ENCODE results near the gene FARS2. TPM values are rescaled to one million over a fixed set of nuclear protein-coding genes. Genes with fewer than 3 reads are reported as not detected.

The FARS2 gene
- total RNA-seq, 1 experiment from 2014 or later, result 13.8 TPM

GRCh38 chr6:5718231-5718947, 457.1 kb downstream of the FARS2 start:
- RAD21 ChIA-PET (ENCODE audit: low non-redundant PET in 1 of 2, low total read pairs in 2 of 2, uncharacterized antibody in 2 of 2, unreplicated experiment in 2 of 2), result no interaction called here
- intact Hi-C loops (cut with micrococcal nuclease), result no loop called here
- no peaks in the 10 kb centered on the region for H3K9me2 ChIP-seq (ENCODE audit: insufficient read depth)

More at GRCh38 chr6:5718231-5718947, 457.1 kb downstream of the FARS2 start:
- no peak for TF ChIP-seq ELF1 (IDR thresholded peaks at IDR 0.05; ENCODE audit: borderline replicate concordance, low read depth)
- TF ChIP-seq CBX3 (IDR thresholded peaks at IDR 0.05; ENCODE audit: low read depth), result no peak
- TF ChIP-seq YY1 (IDR thresholded peaks at IDR 0.05; ENCODE audit: extremely low read depth, insufficient replicate concordance, low read depth, low read length), result no peak
- TF ChIP-seq SIN3A (IDR thresholded peaks at IDR 0.05; ENCODE audit: low read depth), result no peak
- TF ChIP-seq FOSL1 (IDR thresholded peaks at IDR 0.05; ENCODE audit: low read depth), result no peak
- no peak for TF ChIP-seq POLR2AphosphoS5 (IDR thresholded peaks at IDR 0.05; ENCODE audit: low read depth, low read length)
- TF ChIP-seq MAX (IDR thresholded peaks at IDR 0.05), result no peak
- no peak for TF ChIP-seq SRF (IDR thresholded peaks at IDR 0.05; ENCODE audit: low read depth)
- no peak for TF ChIP-seq ZNF274 (IDR thresholded peaks at IDR 0.05; ENCODE audit: low read depth, low read length)
- TF ChIP-seq TCF7L2 (IDR thresholded peaks at IDR 0.05; ENCODE audit: borderline replicate concordance, extremely low read depth, insufficient read depth, insufficient read length), result no peak
- no peak for TF ChIP-seq CTCF (IDR thresholded peaks at IDR 0.05 in 2 of 3, conservative IDR thresholded peaks at IDR 0.05 in 1 of 3; ENCODE audit: borderline replicate concordance in 1 of 3, insufficient read depth in 1 of 3, low read depth in 2 of 3, low read length in 2 of 3)
- no peak for TF ChIP-seq SP1 (IDR thresholded peaks at IDR 0.05; ENCODE audit: low read depth)
- TF ChIP-seq RAD21 (IDR thresholded peaks at IDR 0.05; ENCODE audit: low read depth), result no peak
- no peak for TF ChIP-seq REST (IDR thresholded peaks at IDR 0.05; ENCODE audit: low read depth)
- no peak for TF ChIP-seq CEBPB (IDR thresholded peaks at IDR 0.05; ENCODE audit: low read depth)
- TF ChIP-seq ZFX (IDR thresholded peaks at IDR 0.05), result no peak
- TF ChIP-seq JUND (IDR thresholded peaks at IDR 0.05), result no peak
- H3K79me2 ChIP-seq (ENCODE audit: insufficient read depth, low read length), result no peaks in the 10 kb centered on the region
- H3K4me2 ChIP-seq (ENCODE audit: low read length), result no peak overlapping the region
- DNase-seq (ENCODE audit: low read depth, low spot score), result no peak
- H3K9ac ChIP-seq (ENCODE audit: low read length), result no peak overlapping the region
- POLR2A ChIA-PET, result no interaction called here
- H3K27ac ChIP-seq (ENCODE audit: low read depth, low read length), result no peak overlapping the region
- BruUV-seq (replicated peaks), result no TSS peak
- no peaks in the 10 kb centered on the region for H4K20me1 ChIP-seq (ENCODE audit: insufficient read depth)
- H2AFZ ChIP-seq (ENCODE audit: low read depth, low read length, poor library complexity, severe bottlenecking), result no peak overlapping the region
- CTCF ChIA-PET, result interaction anchor here (0.6 kb wide), 1 partner anchor 42 kb away, joined by 4 read pairs; no protein-coding TSS in a partner anchor
- no peak overlapping the region for H3K4me3 ChIP-seq (replicated peaks in 1 of 2; ENCODE audit: low read depth in 1 of 2, low read length in 2 of 2)
- peaks cover 3 to 7% of the 10 kb centered on the region in 2 experiments; a peak in 1 of 4 replicates for H3K9me3 ChIP-seq (ENCODE audit: control insufficient read depth in 1 of 2, insufficient read depth in 1 of 2, low read depth in 1 of 2, low read length in 2 of 2)
- no peak for ATAC-seq
- no peaks in the 10 kb centered on the region for H3K4me1 ChIP-seq (ENCODE audit: control insufficient read depth in 1 of 2, insufficient read depth in 2 of 2, low read length in 2 of 2)
- H3K36me3 ChIP-seq (ENCODE audit: control insufficient read depth in 1 of 2, insufficient read depth in 2 of 2, low read length in 2 of 2), result no peaks in the 10 kb centered on the region
- H3K27me3 ChIP-seq (ENCODE audit: insufficient read depth, low read length), result no peaks in the 10 kb centered on the region

Data from HCT116 (cell line).